ENCODE results near the gene TRIM26. TPM values are rescaled to one million over a fixed set of nuclear protein-coding genes. Genes with fewer than 3 reads are reported as not detected.
"Not testable (repeated sequence)": the region's sequence is repeated elsewhere in the genome, so short reads cannot be mapped to it uniquely, and the experiment has no call there.

Gene TRIM26
- polyA plus RNA-seq, 1 of the 3 experiments (the other 2 are of a cell fraction), result 26.1 TPM

DNA sequence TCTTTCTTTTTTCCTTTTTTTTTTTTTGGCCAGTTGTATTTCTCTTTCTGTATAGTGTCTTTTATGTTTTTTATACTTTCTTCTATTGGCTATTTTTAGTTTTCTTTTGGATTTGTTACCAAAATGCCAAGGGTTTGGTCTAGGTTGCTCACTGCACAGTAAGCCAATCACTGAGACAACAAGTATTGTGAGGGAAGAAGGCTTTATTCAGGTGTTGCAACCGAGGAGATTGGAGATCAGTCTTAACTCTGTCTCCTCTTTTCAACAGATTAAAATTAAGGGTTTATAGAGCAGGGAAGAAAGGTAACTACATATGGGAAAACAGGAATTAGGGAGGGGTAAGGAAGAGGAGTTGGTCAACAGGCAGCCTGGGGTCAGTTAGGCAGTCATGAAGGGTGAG is 10.1 kb upstream of the TRIM26 start:
- Histone ChIP-seq H3K4me2 (no peak overlapping the region), H3K27ac (ENCODE audit: low read depth in 2 of 2, low read length in 1 of 2) (no peak overlapping the region), H3K4me3 (ENCODE audit: low read depth in 2 of 2, low read length in 1 of 2) (no peak overlapping the region), H3K9ac (no peak overlapping the region), H3K9me2 (no peaks in the 10 kb centered on the region), H3K79me2 (ENCODE audit: insufficient read depth) (no peaks in the 10 kb centered on the region), H2AFZ (ENCODE audit: low read depth) (no peak overlapping the region), H3F3A (replicated peaks; ENCODE audit: insufficient read depth) (no peaks in the 10 kb centered on the region), H4K20me1 (ENCODE audit: insufficient read depth) (no peaks in the 10 kb centered on the region), H3K9me3 (no peaks in the 10 kb centered on the region; the same call in 1 of the 2 replicates), H3K36me3 (replicated peaks in 1 of 2; ENCODE audit: control insufficient read depth in 1 of 2, insufficient read depth in 2 of 2, low read length in 1 of 2) (no peaks in the 10 kb centered on the region), H3K4me1 (ENCODE audit: control insufficient read depth in 1 of 2, insufficient read depth in 2 of 2, low read depth in 1 of 2, low read length in 1 of 2) (peaks cover 0 to 2% of the 10 kb centered on the region in 2 experiments; a peak in 1 of 4 replicates), H3K27me3 (ENCODE audit: insufficient read depth) (no peaks in the 10 kb centered on the region)
- POLR2A ChIA-PET, result no interaction called here
- no peak for DNase-seq
- TF ChIP-seq EP300 (IDR thresholded peaks at IDR 0.05; ENCODE audit: borderline replicate concordance in 1 of 2, low read depth in 1 of 2, low read length in 1 of 2) (no peak), TCF12 (IDR thresholded peaks at IDR 0.05) (no peak), MXI1 (IDR thresholded peaks at IDR 0.05; ENCODE audit: low read depth, low read length) (no peak), NRF1 (IDR thresholded peaks at IDR 0.05; ENCODE audit: low read depth, low read length) (no peak)
- TF ChIP-seq, protein P1, sequence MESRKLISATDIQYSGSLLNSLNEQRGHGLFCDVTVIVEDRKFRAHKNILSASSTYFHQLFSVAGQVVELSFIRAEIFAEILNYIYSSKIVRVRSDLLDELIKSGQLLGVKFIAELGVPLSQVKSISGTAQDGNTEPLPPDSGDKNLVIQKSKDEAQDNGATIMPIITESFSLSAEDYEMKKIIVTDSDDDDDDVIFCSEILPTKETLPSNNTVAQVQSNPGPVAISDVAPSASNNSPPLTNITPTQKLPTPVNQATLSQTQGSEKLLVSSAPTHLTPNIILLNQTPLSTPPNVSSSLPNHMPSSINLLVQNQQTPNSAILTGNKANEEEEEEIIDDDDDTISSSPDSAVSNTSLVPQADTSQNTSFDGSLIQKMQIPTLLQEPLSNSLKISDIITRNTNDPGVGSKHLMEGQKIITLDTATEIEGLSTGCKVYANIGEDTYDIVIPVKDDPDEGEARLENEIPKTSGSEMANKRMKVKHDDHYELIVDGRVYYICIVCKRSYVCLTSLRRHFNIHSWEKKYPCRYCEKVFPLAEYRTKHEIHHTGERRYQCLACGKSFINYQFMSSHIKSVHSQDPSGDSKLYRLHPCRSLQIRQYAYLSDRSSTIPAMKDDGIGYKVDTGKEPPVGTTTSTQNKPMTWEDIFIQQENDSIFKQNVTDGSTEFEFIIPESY (IDR thresholded peaks at IDR 0.05; ENCODE audit: borderline replicate concordance, low read depth), result no peak
- 0% methylated on average over 1 of the region's 1 CpG for WGBS (ENCODE audit: low lambda C conversion rate)
- CTCF ChIA-PET, result no interaction called here

DNA sequence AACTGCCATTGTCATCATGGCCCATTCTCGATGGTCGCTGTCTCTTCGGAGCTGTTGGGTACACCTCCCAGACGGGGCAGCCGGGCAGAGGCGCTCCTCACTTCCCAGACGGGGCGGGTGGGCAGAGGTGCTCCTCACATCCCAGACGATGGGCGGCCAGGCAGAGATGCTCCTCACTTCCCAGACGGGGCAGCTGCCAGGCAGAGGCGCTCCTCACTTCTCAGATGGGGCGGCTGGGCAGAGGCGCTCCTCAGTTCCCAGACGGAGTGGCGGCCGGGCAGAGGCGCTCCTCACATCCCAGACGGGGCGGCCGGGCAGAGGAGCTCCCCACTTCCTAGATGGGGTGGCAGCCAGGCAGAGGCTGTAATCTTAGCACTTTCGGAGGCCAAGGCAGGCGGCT is 8.8 kb upstream of the TRIM26 start:
- H3K4me2 ChIP-seq; DNase-seq; H3K9ac ChIP-seq; H3K27ac ChIP-seq (ENCODE audit: low read depth in 2 of 2, low read length in 1 of 2); H3K79me2 ChIP-seq (ENCODE audit: insufficient read depth); H3K4me3 ChIP-seq (ENCODE audit: low read depth in 2 of 2, low read length in 1 of 2); H2AFZ ChIP-seq (ENCODE audit: low read depth); H3K9me3 ChIP-seq; H3K36me3 ChIP-seq (replicated peaks in 1 of 2; ENCODE audit: control insufficient read depth in 1 of 2, insufficient read depth in 2 of 2, low read length in 1 of 2); H3K27me3 ChIP-seq (ENCODE audit: insufficient read depth); H4K20me1 ChIP-seq (ENCODE audit: insufficient read depth); H3F3A ChIP-seq (replicated peaks; ENCODE audit: insufficient read depth); H3K9me2 ChIP-seq; H3K4me1 ChIP-seq (ENCODE audit: control insufficient read depth in 1 of 2, insufficient read depth in 2 of 2, low read depth in 1 of 2, low read length in 1 of 2); POLR2A ChIA-PET: not testable (repeated sequence)
- CTCF ChIA-PET, result interaction anchor here (0.6 to 1.1 kb wide), 2 partner anchors 10 to 260 kb away, joined by 3 to 5 read pairs; no protein-coding TSS in a partner anchor
- 87% methylated on average over 21 of the region's 23 CpGs for WGBS (ENCODE audit: low lambda C conversion rate)

DNA sequence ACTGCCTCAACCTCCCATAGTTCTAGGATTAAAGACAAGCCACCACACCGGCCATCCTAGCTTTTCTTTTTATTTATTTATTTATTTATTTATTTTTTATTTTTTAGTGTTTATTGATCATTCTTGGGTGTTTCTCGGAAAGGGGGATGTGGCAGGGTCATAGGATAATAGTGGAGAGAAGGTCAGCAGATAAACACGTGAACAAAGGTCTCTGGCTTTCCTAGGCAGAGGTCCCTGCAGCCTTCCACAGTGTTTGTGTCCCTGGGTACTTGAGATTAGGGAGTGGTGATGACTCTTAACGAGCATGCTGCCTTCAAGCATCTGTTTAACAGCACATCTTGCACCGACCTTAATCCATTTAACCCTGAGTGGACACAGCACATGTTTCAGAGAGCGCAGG is 8.2 kb upstream of the TRIM26 start:
- H3K4me2 ChIP-seq; DNase-seq; H3K9ac ChIP-seq; H3K36me3 ChIP-seq (replicated peaks in 1 of 2; ENCODE audit: control insufficient read depth in 1 of 2, insufficient read depth in 2 of 2, low read length in 1 of 2); H3K27me3 ChIP-seq (ENCODE audit: insufficient read depth); H3K4me1 ChIP-seq (ENCODE audit: control insufficient read depth in 1 of 2, insufficient read depth in 2 of 2, low read depth in 1 of 2, low read length in 1 of 2); H3K9me2 ChIP-seq; POLR2A ChIA-PET; H3K79me2 ChIP-seq (ENCODE audit: insufficient read depth); H3K27ac ChIP-seq (ENCODE audit: low read depth in 2 of 2, low read length in 1 of 2); H3K4me3 ChIP-seq (ENCODE audit: low read depth in 2 of 2, low read length in 1 of 2); H2AFZ ChIP-seq (ENCODE audit: low read depth); H3F3A ChIP-seq (replicated peaks; ENCODE audit: insufficient read depth); H3K9me3 ChIP-seq; H4K20me1 ChIP-seq (ENCODE audit: insufficient read depth): not testable (repeated sequence)
- WGBS (ENCODE audit: low lambda C conversion rate), result 50% methylated on average over 6 of the region's 6 CpGs
- CTCF ChIA-PET, result interaction anchor here (2.9 kb wide), 1 partner anchor 13 kb away, joined by 13 read pairs; no protein-coding TSS in a partner anchor

Data from SK-N-SH (cell line).